H4 (cell line): Measurements from ENCODE around the gene CPD. TPM values are rescaled to one million over a fixed set of nuclear protein-coding genes. Genes with fewer than 3 reads are reported as not detected.
A peak's percentile ranks its signal among the peaks of the same experiment; 100 is the strongest.

Source experiments
- DNase-seq: peaks from one replicate; pipeline ENCODE4 v3.0.0-alpha.2; 2015; ENCODE audit warnings: low spot score
- total RNA-seq: library from RNA; depleted of rRNA; stranded (reverse); fragments of >200 nt; shearing (Covaris generic); gene quantifications from 2 replicates; pipeline ENCODE4 v1.2.3, GENCODE V29; 2014

CPD gene
- total RNA-seq, 1 experiment from 2014 or later = 40.8 TPM

DNA sequence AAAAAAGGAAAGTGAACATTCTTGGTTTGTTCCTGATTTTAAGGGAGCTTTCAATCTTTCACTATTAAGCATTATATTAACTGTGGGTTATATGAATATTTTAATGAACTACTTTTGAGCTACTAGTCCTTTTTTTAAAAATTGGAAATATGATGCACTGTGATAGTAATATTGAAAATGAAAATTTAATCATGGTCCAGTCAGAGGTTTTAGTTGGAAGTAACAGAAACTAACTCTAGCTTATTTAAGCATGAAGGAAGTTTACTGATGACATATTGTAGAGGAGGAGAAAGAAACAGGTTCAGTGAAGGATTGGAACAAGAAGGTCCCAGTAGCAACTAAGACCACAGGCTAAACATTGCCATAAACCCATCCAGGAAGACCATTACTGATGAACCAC is 24.0 kb upstream of the CPD start:
- DNase-seq = no peak

DNA sequence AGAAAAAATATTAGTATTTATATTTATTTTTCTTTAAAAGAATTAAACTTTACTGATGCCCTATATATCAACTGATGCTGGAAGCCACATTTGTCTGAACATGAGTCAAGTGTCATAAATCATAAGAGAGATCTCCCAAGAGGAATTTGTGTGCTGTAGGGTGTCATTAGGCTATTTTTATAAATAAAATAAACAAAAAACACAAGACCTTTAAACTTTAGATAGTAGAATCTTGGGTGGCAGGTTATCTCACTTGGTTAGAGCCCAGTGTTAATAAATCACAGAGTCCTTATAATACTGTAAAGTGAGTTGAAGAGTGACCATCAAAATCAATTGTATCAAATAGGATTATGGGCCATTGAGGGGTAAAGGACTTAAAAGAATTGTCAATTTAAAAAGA is 21.3 kb upstream of the CPD start:
- DNase-seq = no peak

GRCh38 chr17:30358055-30358760 is 20.5 kb upstream of the CPD start:
- no peak for DNase-seq

DNA sequence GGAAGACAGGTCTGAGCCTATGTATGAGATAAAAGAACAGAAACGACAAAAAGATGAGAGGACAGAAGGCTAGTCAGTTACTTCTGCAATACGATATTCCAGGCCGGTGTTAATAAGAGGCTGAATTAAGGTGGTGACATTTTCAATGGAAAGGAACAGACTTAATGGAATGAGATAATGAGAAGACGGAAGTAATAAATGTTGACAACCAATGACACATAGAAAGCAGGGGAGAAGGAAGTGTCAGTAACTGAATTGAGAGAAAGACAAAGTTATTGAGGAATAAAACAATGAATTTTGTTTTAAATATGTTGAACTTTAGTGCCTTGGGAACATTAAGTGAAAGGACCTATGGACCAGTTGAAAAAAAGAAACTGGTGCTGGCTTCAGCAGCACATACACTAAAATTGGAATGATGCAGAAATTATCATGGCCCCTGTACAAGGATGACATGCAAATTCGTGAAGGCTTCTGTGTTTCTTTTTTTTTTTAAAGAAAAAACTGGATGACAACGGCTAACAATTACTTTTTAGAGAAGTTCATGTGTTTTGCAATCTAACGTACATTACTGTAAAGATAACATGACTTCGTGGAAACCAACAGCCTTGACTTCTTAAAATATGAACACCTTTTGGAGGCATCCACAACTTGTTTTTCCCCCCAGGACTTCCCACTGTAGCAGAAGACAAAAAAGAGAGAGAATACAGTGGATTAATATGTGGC is 18.5 kb upstream of the CPD start:
- DNase-seq = no peak

- no peak for DNase-seq
Observed at GRCh38 chr17:30361766-30362279, 16.9 kb upstream of the CPD start.

- DNase-seq = peak; percentile 48
Observed at GRCh38 chr17:30363715-30364202, 15.0 kb upstream of the CPD start.

GRCh38 chr17:30366536-30366935 is 12.2 kb upstream of the CPD start:
- DNase-seq = no peak

DNA sequence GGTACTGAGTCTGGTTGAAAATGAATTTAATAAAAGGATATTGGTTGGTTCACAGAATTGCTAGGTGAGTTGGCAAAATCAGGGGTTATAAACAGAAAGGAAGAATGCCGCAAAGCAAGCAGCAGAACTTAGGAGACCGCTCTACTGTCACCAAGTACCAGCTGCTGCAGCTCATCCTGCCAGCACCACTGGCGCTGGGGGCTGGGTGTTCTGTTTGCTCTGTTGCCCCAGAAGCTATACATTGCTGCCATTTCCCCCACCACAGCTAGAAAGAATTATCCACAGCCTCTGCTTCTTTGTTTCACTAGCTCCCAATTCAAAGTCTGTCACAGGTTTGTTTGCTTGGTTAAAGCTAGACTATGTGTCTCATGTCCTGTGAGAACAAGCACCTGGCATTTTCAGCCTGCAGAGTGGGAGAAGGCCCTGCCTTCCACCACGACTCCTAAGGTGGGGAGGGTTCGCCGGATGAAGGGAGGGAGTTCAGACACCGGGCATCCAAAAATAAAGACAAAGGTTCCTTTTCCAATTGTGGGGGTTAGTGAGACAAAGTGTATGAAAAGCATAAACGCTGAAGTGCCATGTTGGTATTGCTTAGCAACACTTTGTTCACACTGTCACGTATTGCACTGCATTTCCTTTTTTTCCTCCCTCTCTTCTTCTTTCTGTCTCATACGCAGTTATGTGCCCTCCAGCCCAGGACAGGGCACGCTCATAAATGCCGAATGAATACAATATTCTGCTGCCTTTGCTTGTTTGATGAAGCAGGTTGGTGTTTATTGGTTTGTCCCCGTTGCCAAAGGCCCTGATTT is 9.6 kb upstream of the CPD start:
- DNase-seq = no peak

DNA sequence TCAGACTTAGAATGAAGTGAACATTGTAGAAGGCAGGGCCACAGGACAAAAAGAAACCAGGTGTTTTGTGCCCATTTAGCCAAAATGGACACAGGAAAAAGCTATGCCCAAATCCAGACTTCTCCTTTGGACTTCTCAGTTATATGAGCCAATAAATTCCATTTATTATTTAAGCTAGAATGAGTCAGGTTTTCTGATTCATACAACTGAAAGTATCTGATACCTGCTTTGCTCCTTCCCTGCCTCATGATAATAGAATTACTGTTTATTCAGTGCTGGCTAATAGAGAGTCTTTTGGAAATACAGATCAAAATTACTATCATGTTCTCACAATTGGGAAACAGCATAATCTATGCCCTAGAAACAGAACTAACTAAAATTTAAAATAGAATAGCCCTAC is 8.7 kb upstream of the CPD start:
- DNase-seq = no peak

DNA sequence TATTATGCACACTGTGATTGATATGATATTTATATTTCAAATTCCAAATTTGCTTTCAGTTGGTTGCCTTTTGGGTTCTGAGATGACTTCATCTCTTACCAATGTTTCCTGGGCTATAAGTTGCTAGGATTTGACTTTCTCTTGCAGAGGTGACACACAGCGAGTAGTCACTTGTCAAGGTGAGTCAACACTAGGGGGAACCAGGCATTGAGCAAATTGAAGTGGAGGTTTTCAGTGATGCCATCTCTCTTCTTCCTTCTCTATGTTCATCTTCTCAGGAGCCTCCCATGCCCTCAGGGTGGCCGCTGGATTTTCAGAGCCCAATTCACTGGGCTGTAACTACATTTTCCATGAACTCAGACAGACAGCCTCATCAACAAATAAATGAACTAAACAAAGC is 6.0 kb upstream of the CPD start:
- no peak for DNase-seq

- DNase-seq = no peak
Observed at GRCh38 chr17:30375661-30376060, 3.1 kb upstream of the CPD start.

DNA sequence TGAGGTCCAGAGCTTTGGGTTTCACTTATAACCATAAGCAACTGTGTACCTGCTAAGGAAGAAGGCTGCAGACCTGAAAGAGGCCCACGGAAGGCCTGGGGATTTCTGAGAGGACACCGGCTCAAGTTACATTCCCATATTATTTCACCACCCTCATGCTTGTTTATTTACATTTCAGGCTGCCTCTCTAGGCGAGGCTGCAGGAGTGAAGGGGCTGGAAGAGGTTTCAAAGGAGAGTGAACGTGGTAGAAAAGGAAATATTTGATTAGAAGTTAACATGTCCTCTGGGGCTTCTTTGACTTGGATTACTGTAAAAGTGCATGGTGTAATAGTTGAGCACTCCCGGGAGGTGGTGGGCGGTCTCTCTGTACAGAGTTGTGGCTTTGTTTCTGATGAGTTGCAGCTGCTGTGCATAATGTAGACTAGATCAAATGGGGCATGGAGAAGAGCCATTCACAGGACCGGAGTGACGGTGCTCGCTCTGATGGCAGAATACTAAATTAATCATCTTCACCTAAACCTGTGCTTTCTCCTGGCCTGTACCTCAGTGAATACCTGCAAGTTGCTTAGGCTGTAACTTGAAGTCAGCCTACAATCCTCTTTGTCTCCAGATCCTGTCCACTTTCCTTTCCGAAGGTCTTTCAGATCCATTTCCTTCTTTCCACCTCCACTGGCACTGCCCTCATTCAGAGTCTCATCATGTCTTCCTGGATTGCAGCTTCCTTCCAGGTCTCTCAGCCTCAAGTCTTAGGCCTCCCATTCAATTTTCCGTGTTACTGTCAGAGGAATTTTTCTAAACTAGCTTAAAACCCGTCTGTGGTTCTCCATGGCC is 1.9 kb upstream of the CPD start:
- DNase-seq = peak; percentile 88

DNA sequence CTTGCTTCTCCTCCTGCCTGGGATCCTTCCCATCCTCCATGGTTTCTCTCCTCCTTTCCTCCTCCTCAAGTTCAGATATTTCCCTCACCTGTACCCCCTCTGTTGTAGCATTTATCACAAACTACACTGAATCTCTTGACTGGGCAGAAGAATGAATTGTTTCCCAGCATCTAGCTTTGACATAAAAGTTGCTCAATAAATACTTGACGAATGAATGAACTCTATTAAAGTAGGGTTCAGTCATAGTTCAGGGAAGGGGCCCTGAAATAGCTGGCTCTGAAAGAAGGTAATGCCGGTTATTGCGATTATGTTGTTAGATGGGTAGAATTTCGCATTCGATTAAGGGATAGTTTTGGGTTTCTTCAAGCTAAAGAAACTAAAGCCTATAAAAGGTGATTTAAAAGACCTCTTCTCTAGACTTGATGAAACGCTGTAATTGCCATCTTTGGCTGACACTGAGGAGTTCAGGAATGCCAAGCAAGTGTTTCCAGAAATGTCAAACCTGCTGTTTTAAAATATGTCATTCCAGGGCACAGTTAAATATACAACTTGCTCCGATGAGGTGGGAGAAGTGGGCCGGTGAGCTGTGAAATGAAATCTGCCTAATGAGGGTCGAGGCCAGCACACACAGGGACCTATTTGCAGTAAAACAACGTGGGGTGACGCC is 1.0 kb upstream of the CPD start:
- no peak for DNase-seq

- DNase-seq = no peak
Observed at GRCh38 chr17:30378241-30378824, 394 bp upstream of the CPD start.

GRCh38 chr17:30379303-30379902 is 676 bp downstream of the CPD start:
- no peak for DNase-seq

DNA sequence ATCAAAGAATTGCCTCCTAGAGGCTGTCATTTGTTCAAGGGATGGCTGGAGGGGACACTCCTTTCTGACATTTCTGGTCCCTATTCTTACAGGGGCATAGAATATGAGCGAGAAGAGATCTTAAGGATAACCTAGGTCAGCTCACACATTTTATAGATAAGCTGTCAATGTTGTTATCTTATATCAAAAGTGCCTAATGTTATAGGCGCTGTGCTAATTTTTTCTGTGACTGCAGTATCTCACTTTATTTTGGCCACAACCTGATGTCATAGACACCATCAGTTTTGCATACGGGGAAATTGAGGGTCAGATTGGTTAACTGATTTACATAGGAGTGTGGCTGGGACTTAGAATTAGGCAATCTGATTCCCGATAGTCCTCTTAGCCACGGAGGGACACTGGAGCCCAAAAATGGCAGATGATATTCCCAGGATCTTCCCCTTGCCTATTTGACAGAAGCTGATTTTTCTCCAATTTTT is 1.2 kb downstream of the CPD start:
- DNase-seq = no peak

DNA sequence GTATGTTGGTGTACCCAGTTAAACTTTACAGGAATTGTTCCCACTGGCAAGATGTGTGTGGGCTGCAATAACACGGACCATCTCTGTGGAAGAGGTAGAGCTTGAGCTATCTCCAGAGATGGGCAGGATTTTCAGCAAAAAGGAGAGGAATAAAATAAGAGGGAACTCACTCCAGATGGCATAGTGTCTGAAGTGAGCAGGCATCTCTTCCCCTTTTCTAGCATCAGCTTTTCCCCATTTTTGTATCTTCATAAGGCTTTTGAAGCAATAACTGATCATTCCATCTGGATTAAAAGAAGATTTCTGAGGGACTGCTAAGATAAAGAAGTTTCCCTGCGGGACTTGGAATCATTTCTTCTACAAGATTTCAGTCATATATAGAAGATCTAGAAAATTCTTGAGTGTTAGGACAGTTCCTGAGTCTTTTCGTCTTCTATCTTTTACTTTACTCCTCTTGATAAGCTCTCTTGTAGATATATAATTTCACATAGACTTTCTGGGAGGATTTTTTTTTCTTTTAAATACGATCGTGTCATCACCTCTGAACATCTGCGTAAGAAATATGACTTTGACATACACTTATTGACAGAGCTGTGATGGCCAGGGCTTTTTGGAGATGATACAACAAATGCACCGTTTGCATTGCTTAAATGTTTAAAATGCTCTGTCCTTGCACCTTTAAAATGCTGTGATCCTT is 2.1 kb downstream of the CPD start:
- no peak for DNase-seq

- DNase-seq = no peak
Observed at GRCh38 chr17:30381340-30381659, 2.6 kb downstream of the CPD start.

DNA sequence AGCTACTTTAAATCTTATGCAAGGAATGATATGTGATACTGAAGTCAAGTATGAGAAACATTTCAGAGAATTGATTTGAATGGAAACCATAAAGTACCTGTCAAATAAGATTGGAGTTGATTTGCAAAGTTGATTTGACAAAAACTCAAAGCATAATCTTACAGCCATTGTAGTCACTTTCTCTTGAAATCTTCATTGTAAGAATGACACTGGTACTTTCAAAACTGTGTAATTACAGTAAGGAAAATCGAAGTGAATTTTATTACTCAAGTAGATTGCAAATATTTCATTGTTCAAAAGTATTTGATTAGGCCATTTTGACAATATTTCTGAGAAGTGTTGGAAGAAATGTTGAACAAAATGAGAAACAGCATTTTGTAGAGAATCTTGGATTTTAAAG is 3.6 kb downstream of the CPD start:
- DNase-seq = no peak
